K562 (cell line): ENCODE results near the gene GRSF1. TPM values are rescaled to one million over a fixed set of nuclear protein-coding genes. Genes with fewer than 3 reads are reported as not detected.
"Not testable (repeated sequence)": the region's sequence is repeated elsewhere in the genome, so short reads cannot be mapped to it uniquely, and the experiment has no call there.

Source experiments
- ATAC-seq: fragments of 200-7000 bp; cut with Tn5 transposase; 3 replicates; pipeline ENCODE4 v1.9.1; 2020; ENCODE audit warnings: moderate library complexity
- BruUV-seq: library from RNA; stranded (reverse); fragments of 400-500 nt; replicated peaks from 2 replicates; lab custom pipeline; 2021; lab: Mats Ljungman, UMichigan
- CTCF ChIA-PET: fragments of 300-600 bp; formaldehyde crosslinking; extraction: SDS; loops from one replicate; lab custom pipeline; 2021; ENCODE audit warnings: low intra/inter-chr PET ratio; lab: Yijun Ruan, JAX
- POLR2A ChIA-PET: fragments of 300-600, 350-650 bp; sonication (Branson Sonifier 250); formaldehyde crosslinking; extraction: SDS; loops from one replicate; lab custom pipeline; 2021; ENCODE audit warnings: antibody characterized with exemption, inconsistent platforms; lab: Yijun Ruan, JAX
- DNase-seq, 4 experiments: peaks; one replicate each; pipeline versions ENCODE4 v3.0.0 to v3.0.0-alpha.2; 2011 to 2018; ENCODE audit warnings: low spot score in 3 of 4, mixed read lengths in 3 of 4; ENCODE audit errors: extremely low read depth in 1 of 4
- FAIRE-seq: peaks from 2 replicates; lab custom pipeline; 2011; peaks lifted over from hg19 to GRCh38; lab: Jason Lieb, UNC
- H2AFZ ChIP-seq: 2 replicates; pipeline ENCODE4 v1.6.0; 2011; ENCODE audit warnings: low read depth, low read length, control low read depth, inconsistent platforms
- H3K27ac ChIP-seq: fragments of 200-600 bp; 3 replicates; pipeline ENCODE4 v1.8.0; 2011; ENCODE audit warnings: low read depth, mild to moderate bottlenecking, control low read depth, inconsistent platforms, low read length, moderate library complexity, mixed read lengths; ENCODE audit errors: extremely low read depth
- H3K27me3 ChIP-seq, 2 experiments: fragments of 300-600 bp in 1 of 2; 2 replicates in 1 of 2; 3 replicates in 1 of 2; pipeline versions ENCODE4 v1.6.0 to v1.8.0; 2011; ENCODE audit warnings: inconsistent platforms in 2 of 2, low read length in 2 of 2, mild to moderate bottlenecking in 1 of 2, mixed read lengths in 1 of 2, moderate library complexity in 1 of 2; ENCODE audit not compliant: control insufficient read depth in 2 of 2, insufficient read depth in 2 of 2
- H3K36me3 ChIP-seq: fragments of 300-600 bp; 3 replicates; pipeline ENCODE4 v1.8.0; 2011; ENCODE audit warnings: mild to moderate bottlenecking, low read length, inconsistent platforms; ENCODE audit not compliant: control insufficient read depth, insufficient read depth
- H3K4me1 ChIP-seq, 2 experiments: fragments of 200-600 bp in 1 of 2; replicated peaks in 1 of 2; 2 replicates in 1 of 2; 3 replicates in 1 of 2; pipeline versions ENCODE4 v1.5.1 to v1.8.0; 2011; ENCODE audit warnings: inconsistent platforms in 2 of 2, low read length in 2 of 2, mild to moderate bottlenecking in 1 of 2, mixed read lengths in 1 of 2, moderate library complexity in 1 of 2; ENCODE audit not compliant: control insufficient read depth in 2 of 2, insufficient read depth in 2 of 2
- H3K4me2 ChIP-seq: 2 replicates; pipeline ENCODE4 v1.6.1; 2011; ENCODE audit warnings: low read length, control low read depth, inconsistent platforms, mixed read lengths; ENCODE audit not compliant: insufficient read depth
- H3K4me3 ChIP-seq: fragments of 200-600 bp; sonication (generic), shearing (Covaris generic); 2 replicates; pipeline ENCODE4 v1.5.1; 2016; ENCODE audit warnings: control low read depth, inconsistent platforms
- H3K79me2 ChIP-seq: fragments of 200-600 bp; 3 replicates; pipeline ENCODE4 v1.8.0; 2011; ENCODE audit warnings: low read length, inconsistent platforms; ENCODE audit not compliant: control insufficient read depth, insufficient read depth
- H3K9ac ChIP-seq, 2 experiments: 2 replicates each; pipeline versions ENCODE4 v1.6.0 to v1.6.1; 2011; ENCODE audit warnings: low read depth in 2 of 2, low read length in 2 of 2, control low read depth in 1 of 2, inconsistent platforms in 1 of 2, mild to moderate bottlenecking in 1 of 2, mixed read lengths in 1 of 2; ENCODE audit not compliant: insufficient read depth in 1 of 2
- H3K9me1 ChIP-seq: one replicate; pipeline ENCODE4 v1.6.0; 2011; ENCODE audit warnings: inconsistent platforms, mild to moderate bottlenecking, low read length, moderate library complexity; ENCODE audit not compliant: control insufficient read depth, insufficient read depth
- H3K9me3 ChIP-seq: replicated peaks from 2 replicates; pipeline ENCODE4 v1.5.1; 2011; ENCODE audit warnings: low read depth, low read length, inconsistent platforms; ENCODE audit not compliant: control insufficient read depth, insufficient read depth
- H4K20me1 ChIP-seq: replicated peaks from 2 replicates; pipeline ENCODE4 v1.6.1; 2011; ENCODE audit warnings: low read length, inconsistent platforms, mixed read lengths; ENCODE audit not compliant: control insufficient read depth, insufficient read depth
- ADNP ChIP-seq: fragments of 200-800 bp; sonication (Bioruptor generic); IDR thresholded peaks from 2 replicates; pipeline ENCODE4 v1.6.1; 2016; ENCODE audit warnings: missing genetic modification characterization, missing compliant biosample characterization
- CBX1 ChIP-seq: sonication (generic); IDR thresholded peaks from 2 replicates; pipeline ENCODE4 v1.6.1; 2016; ENCODE audit warnings: antibody characterized with exemption, low read depth, mild to moderate bottlenecking
- CBX3 ChIP-seq, 2 experiments: IDR thresholded peaks; 1 replicate in 1 of 2; 2 replicates in 1 of 2; pipeline ENCODE4 v1.6.1; 2012; ENCODE audit warnings: inconsistent platforms in 2 of 2, low read length in 2 of 2, borderline replicate concordance in 1 of 2, control low read depth in 1 of 2
- JUNB ChIP-seq: fragments of 450-650 bp; formaldehyde crosslinking; conservative IDR thresholded peaks from 2 replicates; pipeline ENCODE4 v1.4.0; 2020; ENCODE audit warnings: mild to moderate bottlenecking
- KDM1A ChIP-seq, 2 experiments: fragments of 450-650 bp; IDR thresholded peaks; 2 replicates each; pipeline ENCODE4 v1.6.1; 2016; ENCODE audit warnings: mild to moderate bottlenecking in 2 of 2
- MECOM ChIP-seq: fragments of 250-450 bp; sonication (Bioruptor Pico); IDR thresholded peaks from 2 replicates; pipeline ENCODE4 v1.8.0; 2022; ENCODE audit warnings: inconsistent platforms
- ZKSCAN1 ChIP-seq: fragments of 150-350 bp; IDR thresholded peaks from 2 replicates; pipeline ENCODE4 v1.6.1; 2016; ENCODE audit warnings: low read depth, low read length
- ZNF143 ChIP-seq: sonication (generic); formaldehyde crosslinking; IDR thresholded peaks from 2 replicates; pipeline ENCODE4 v1.9.0; 2022; ENCODE audit warnings: mild to moderate bottlenecking, missing genetic modification reagents
- WGBS: fragments of 100-300 bp; shearing (Covaris generic); methylation state at CpG from one replicate; pipeline ENCODE4 v1.1.6; 2016; ENCODE audit warnings: low coverage, mixed read lengths; ENCODE audit not compliant: insufficient coverage; ENCODE audit errors: missing lambda C conversion rate; 5-methylcytosine and 5-hydroxymethylcytosine counted together
- in situ Hi-C: fragments of 300-500 bp; cut with MboI; formaldehyde crosslinking; loops from 4 replicates; pipeline ENCODE4 v1.15.0; 2018; ENCODE audit warnings: inconsistent platforms, mixed read lengths
- intact Hi-C: fragments of 100-400 bp; cut with micrococcal nuclease; formaldehyde crosslinking; loops from 2 replicates; pipeline ENCODE4 v1.14.2; 2022
- polyA plus RNA-seq, 8 experiments: library from polyadenylated mRNA; depleted of rRNA in 4 of 8; stranded (reverse) in 5 of 8; unstranded in 3 of 8; fragments of >200 nt; fragmentation: Nextera tagmentation in 2 of 8; fragmentation: Illumina TruSeq in 1 of 8; extraction: Ambion mirVana in 2 of 8; extraction: Trizol in 1 of 8; gene quantifications; 2 replicates each; pipeline versions ENCODE4 v1.2.1 to v1.2.3, GENCODE V29; 2011 to 2014; ENCODE audit warnings: inconsistent platforms in 1 of 8, missing spikeins in 1 of 8
- total RNA-seq, 7 experiments: library from RNA; depleted of rRNA in 6 of 7; stranded (reverse); fragments of >200 nt in 6 of 7; fragmentation: Illumina TruSeq in 2 of 7; extraction: Trizol in 2 of 7; gene quantifications; 2 replicates each; pipeline versions ENCODE4 v1.2.1 to v1.2.3, GENCODE V29; 2011 to 2021; ENCODE audit warnings: low replicate concordance in 1 of 7
- TF ChIP-seq, protein P1 (sequence below): sonication (generic); formaldehyde crosslinking; IDR thresholded peaks from 2 replicates; pipeline ENCODE4 v1.9.0; 2022; ENCODE audit warnings: mild to moderate bottlenecking, missing genetic modification reagents
- TF ChIP-seq, protein P2 (sequence below): IDR thresholded peaks from 3 replicates; pipeline ENCODE4 v1.6.1; 2011; ENCODE audit warnings: borderline replicate concordance, mild to moderate bottlenecking, moderate library complexity; ENCODE audit not compliant: insufficient read length; ENCODE audit errors: extremely low read depth

GRSF1 gene
- total and polyA plus RNA-seq, 9 of the 15 experiments (the other 6 are each of a cell fraction or from before 2014, with no cell fraction given) = 33.0 to 105 (median 76.0) TPM

DNA sequence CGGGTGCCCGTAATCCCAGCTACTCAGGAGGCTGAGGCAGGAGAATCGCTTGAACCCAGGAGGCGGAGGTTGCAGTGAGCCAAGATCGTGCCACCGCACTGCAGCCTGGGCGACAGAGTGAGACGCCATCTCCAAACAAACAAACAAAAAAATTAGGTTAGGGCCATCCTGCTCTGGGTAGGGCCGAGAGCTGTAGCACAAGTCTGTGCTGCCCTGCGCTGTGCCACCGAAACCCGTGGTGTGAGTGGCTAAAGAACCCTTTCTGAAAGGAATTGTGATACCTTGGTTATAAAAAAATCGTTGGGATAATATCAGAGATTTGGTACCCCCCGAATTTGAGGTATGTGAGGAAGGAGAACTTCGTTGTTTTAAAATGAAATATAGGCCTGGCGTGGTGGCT, 941 bp upstream of the GRSF1 start:
- H3K4me3 ChIP-seq = peak overlapping the region; percentile 24; the same call in 1 of the 2 replicates
- CTCF ChIA-PET, DNase-seq, H3K9ac ChIP-seq, in situ Hi-C loops, BruUV-seq, ATAC-seq, FAIRE-seq, H3K27me3 ChIP-seq, H3K9me3 ChIP-seq, POLR2A ChIA-PET: not testable (repeated sequence)
- intact Hi-C loops = loop anchor here (1.0 kb wide), 1 partner anchor 63 kb away; no protein-coding TSS in a partner anchor
- H3K4me2 ChIP-seq = peak overlapping the region; percentile 64
- H2AFZ ChIP-seq = peak overlapping the region; percentile 98
- peaks cover 10% of the 10 kb centered on the region for H3K9me1 ChIP-seq
- H3K27ac ChIP-seq = peak overlapping the region; percentile 64; the same call in 2 of the 3 replicates
- peaks cover 15% of the 10 kb centered on the region for H4K20me1 ChIP-seq
- TF ChIP-seq, protein P1, sequence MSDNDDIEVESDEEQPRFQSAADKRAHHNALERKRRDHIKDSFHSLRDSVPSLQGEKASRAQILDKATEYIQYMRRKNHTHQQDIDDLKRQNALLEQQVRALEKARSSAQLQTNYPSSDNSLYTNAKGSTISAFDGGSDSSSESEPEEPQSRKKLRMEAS (CRISPR knock-in tag) = 0 out of 2 replicates have a peak, but pooled peaks have one; percentile 17
- TF ChIP-seq ZNF143 = peak; percentile 20; the same call in 1 of the 2 replicates
- WGBS = 92% methylated on average over 15 of the region's 16 CpGs
- peaks cover 41% of the 10 kb centered on the region for H3K79me2 ChIP-seq
- H3K4me1 ChIP-seq = peaks cover 15 to 18% of the 10 kb centered on the region in 2 experiments
- peaks cover 16% of the 10 kb centered on the region; the same call in 2 of the 3 replicates for H3K36me3 ChIP-seq

DNA sequence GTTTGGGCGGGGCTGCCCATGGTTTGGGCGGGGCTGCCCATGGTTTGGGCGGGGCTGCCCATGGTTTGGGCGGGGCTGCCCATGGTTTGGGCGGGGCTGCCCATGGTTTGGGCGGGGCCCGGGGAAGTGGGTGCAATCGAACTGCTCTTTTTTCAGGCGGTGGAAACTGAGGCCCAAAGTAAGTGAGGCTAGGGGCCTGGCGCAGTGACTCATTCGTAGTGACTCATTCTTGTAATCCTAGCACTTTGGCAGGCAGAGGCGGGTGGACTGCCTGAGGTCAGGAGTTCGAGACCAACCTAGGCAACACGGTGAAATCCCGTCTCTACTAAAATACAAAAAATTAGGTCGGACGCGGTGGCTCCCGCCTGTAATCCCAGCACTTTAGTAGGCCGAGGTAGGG, 447 bp upstream of the GRSF1 start:
- peaks cover 19% of the 10 kb centered on the region; the same call in 2 of the 3 replicates for H3K36me3 ChIP-seq
- peak overlapping the region; percentile 24; the same call in 1 of the 2 replicates for H3K4me3 ChIP-seq
- CTCF ChIA-PET, in situ Hi-C loops, H3K27me3 ChIP-seq, H3K9me3 ChIP-seq: not testable (repeated sequence)
- intact Hi-C loops = loop anchor here (1.0 kb wide), 1 partner anchor 63 kb away; no protein-coding TSS in a partner anchor
- peaks cover 15 to 18% of the 10 kb centered on the region in 2 experiments for H3K4me1 ChIP-seq
- peak; percentile 55 for FAIRE-seq
- TSS peak; percentile 49 for BruUV-seq
- 4% methylated on average over 12 of the region's 20 CpGs for WGBS
- POLR2A ChIA-PET = interaction anchor here (0.9 to 1.1 kb wide), 3 partner anchors 9 to 136 kb away, joined by 3 to 4 read pairs (median 4); no protein-coding TSS in a partner anchor
- peak overlapping the region; percentile 64; the same call in 2 of the 3 replicates for H3K27ac ChIP-seq
- DNase-seq = peak; percentile 77 to 84 (median 78)
- H3K9me1 ChIP-seq = peaks cover 10% of the 10 kb centered on the region
- peaks cover 43% of the 10 kb centered on the region for H3K79me2 ChIP-seq
- ATAC-seq = peak; percentile 20
- peak overlapping the region; percentile 64 for H3K4me2 ChIP-seq
- H3K9ac ChIP-seq = peak overlapping the region; percentile 38 to 84; a peak in 2 of 4 replicates
- H4K20me1 ChIP-seq = peaks cover 16% of the 10 kb centered on the region
- H2AFZ ChIP-seq = peak overlapping the region; percentile 98
- TF ChIP-seq JUNB (CRISPR knock-in tag) (peak; percentile 75), CBX3 (IDR thresholded peaks at IDR 0.05; ENCODE audit: borderline replicate concordance in 1 of 2, low read length in 2 of 2) (peak in 1 of 2 experiments; percentile 46; a peak in 1 of 3 replicates), MECOM (CRISPR knock-in tag) (0 out of 2 replicates have a peak, but pooled peaks have one; percentile 20), CBX1 (peak; percentile 95; the same call in 1 of the 2 replicates), KDM1A (IDR thresholded peaks at IDR 0.05) (peak; percentile 48 to 61; a peak in 3 of 4 replicates), ZKSCAN1 (peak; percentile 39; the same call in 1 of the 2 replicates), ADNP (peak; percentile 96)
- TF ChIP-seq, protein P2, sequence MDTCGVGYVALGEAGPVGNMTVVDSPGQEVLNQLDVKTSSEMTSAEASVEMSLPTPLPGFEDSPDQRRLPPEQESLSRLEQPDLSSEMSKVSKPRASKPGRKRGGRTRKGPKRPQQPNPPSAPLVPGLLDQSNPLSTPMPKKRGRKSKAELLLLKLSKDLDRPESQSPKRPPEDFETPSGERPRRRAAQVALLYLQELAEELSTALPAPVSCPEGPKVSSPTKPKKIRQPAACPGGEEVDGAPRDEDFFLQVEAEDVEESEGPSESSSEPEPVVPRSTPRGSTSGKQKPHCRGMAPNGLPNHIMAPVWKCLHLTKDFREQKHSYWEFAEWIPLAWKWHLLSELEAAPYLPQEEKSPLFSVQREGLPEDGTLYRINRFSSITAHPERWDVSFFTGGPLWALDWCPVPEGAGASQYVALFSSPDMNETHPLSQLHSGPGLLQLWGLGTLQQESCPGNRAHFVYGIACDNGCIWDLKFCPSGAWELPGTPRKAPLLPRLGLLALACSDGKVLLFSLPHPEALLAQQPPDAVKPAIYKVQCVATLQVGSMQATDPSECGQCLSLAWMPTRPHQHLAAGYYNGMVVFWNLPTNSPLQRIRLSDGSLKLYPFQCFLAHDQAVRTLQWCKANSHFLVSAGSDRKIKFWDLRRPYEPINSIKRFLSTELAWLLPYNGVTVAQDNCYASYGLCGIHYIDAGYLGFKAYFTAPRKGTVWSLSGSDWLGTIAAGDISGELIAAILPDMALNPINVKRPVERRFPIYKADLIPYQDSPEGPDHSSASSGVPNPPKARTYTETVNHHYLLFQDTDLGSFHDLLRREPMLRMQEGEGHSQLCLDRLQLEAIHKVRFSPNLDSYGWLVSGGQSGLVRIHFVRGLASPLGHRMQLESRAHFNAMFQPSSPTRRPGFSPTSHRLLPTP = peak; percentile 79
